Measurements from ENCODE around the gene NEMP1.

NEMP1 gene

GRCh38 chr12:57078519-57079404 is at the start of gene NEMP1:
Gene NEMP1 (minus strand): TSS chr12:57078791. CDS start chr12:57078745, 46 bp downstream.
- no peak for TF ChIP-seq CTCF (IDR thresholded peaks at IDR 0.05; ENCODE audit: extremely low read depth, missing control alignments)

GRCh38 chr12:57127726-57128518 is 49.3 kb upstream of the NEMP1 start, which contains the start of gene LRP1:
Gene LRP1 (plus strand): TSS chr12:57128483. CDS start chr12:57128965, 482 bp downstream.
- no peak for TF ChIP-seq CTCF (IDR thresholded peaks at IDR 0.05; ENCODE audit: extremely low read depth, missing control alignments)
- peak; percentile 86 for DNase-seq (ENCODE audit: low spot score)

More at GRCh38 chr12:57078519-57079404, at the start of gene NEMP1:
- DNase-seq (ENCODE audit: low spot score), result peak; percentile 90

GRCh38 chr12:57127101-57127725 is 48.6 kb upstream of the NEMP1 start:
- DNase-seq (ENCODE audit: low spot score), result peak; percentile 51
- peak; percentile 37 for TF ChIP-seq CTCF (IDR thresholded peaks at IDR 0.05; ENCODE audit: extremely low read depth, missing control alignments)

- TF ChIP-seq CTCF (IDR thresholded peaks at IDR 0.05; ENCODE audit: extremely low read depth, missing control alignments), result no peak
- no peak for DNase-seq (ENCODE audit: low spot score)
Measured at GRCh38 chr12:57126561-57126960, 48.0 kb upstream of the NEMP1 start.

GRCh38 chr12:57126061-57126460 is 47.5 kb upstream of the NEMP1 start:
- no peak for TF ChIP-seq CTCF (IDR thresholded peaks at IDR 0.05; ENCODE audit: extremely low read depth, missing control alignments)

GRCh38 chr12:57124261-57124877 is 45.8 kb upstream of the NEMP1 start:
- TF ChIP-seq CTCF (IDR thresholded peaks at IDR 0.05; ENCODE audit: extremely low read depth, missing control alignments), result peak; percentile 82
- peak; percentile 77 for DNase-seq (ENCODE audit: low spot score)

More at GRCh38 chr12:57126061-57126460, 47.5 kb upstream of the NEMP1 start:
- DNase-seq (ENCODE audit: low spot score), result no peak
